LHCN-M2 (cell line): Measurements from ENCODE around the gene APC2. TPM values are rescaled to one million over a fixed set of nuclear protein-coding genes. Genes with fewer than 3 reads are reported as not detected.

Experiments
- DNase-seq: peaks from one replicate; pipeline ENCODE4 v3.0.0-alpha.2; 2012; ENCODE audit warnings: low read depth
- polyA plus RNA-seq: library from polyadenylated mRNA; unstranded; fragments of >200 nt; gene quantifications from one replicate; pipeline ENCODE4 v1.2.1, GENCODE V29; 2012; ENCODE audit warnings: missing spikeins
- total RNA-seq: library from RNA; depleted of rRNA; stranded (reverse); fragments of >200 nt; gene quantifications from 2 replicates; pipeline ENCODE4 v1.2.3, GENCODE V29; 2014; rRNA removed

APC2 gene
- total RNA-seq: 0.11 and 0.64 TPM in 2 replicates
- polyA plus RNA-seq: 0.41 TPM

DNA sequence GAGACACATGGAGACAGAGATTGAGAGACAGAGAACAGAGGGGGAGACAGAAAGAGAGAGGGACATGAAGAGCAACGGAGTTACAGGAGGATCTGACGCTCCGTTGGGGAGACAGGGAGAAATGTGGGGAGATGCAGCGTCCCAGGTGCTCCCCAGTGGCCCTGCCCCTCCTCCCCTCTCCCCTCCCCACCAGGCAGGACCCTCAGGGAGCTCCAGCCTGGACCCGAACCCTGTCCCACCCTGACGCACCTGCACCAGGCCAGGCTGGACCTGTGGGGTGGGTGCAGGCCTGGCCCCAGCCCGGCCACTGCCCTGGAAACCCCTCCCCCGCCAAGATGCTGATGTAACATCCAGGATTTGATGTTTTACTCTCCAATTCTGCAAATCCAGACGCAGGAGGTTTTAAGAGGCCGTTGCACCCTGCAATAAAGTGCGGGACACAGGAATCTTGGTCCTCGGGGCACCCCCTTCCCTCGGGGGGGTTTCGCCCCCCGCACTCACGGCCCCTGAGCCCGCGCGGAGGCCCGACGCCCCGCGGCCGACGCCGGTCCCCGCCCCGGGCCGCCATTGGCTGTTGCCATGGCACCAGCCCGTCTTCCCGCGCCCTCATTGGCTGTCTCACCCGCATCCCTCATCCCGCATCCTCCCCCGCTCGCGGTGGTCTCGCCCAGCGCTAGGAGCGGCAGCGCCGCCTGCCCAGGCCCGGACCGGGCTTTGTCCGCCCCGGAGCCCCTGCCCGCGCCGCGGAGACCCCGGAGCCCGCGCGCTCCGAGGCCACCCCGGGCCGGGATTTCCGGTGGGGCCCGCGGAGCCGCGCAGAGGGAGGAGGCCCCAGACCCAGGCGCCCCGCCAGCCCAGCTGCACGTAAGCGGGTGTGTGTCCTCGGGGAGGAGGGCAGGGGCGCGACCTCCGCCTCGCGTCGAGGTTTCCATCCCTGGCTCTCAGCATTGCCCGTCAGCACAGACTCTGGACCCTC lies at the start of gene APC2:
Gene APC2, plus strand, starts transcription at position 655 of the 976 bp plus-strand sequence. CDS start 2,881 bp downstream, outside the sequence.
- DNase-seq: no peak

GRCh38 chr19:1400281-1401137 lies 49.4 kb upstream of the APC2 start:
- DNase-seq: peak; percentile 60

GRCh38 chr19:1401138-1401888 lies 48.6 kb upstream of the APC2 start, which contains the start of gene GAMT:
Gene GAMT (minus strand): TSS chr19:1401542. CDS start chr19:1401476, 66 bp downstream.
- DNase-seq: peak; percentile 36

DNA sequence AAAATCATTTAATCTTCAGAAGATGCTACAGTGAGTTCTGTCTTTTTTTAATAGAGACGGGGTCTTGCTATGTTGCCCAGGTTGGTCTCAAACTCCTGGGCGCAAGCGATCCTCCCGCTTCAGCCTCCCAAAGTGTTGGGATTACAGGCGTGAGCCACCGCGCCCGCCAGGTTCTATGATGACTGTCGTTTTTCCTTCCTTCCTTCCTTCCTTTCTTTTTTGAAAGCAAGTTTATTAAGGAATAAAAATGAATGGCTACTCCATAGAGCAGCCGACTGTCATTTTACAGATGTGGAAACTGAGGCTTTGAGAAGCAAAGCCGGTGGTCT lies 48.1 kb upstream of the APC2 start:
- no peak for DNase-seq

DNA sequence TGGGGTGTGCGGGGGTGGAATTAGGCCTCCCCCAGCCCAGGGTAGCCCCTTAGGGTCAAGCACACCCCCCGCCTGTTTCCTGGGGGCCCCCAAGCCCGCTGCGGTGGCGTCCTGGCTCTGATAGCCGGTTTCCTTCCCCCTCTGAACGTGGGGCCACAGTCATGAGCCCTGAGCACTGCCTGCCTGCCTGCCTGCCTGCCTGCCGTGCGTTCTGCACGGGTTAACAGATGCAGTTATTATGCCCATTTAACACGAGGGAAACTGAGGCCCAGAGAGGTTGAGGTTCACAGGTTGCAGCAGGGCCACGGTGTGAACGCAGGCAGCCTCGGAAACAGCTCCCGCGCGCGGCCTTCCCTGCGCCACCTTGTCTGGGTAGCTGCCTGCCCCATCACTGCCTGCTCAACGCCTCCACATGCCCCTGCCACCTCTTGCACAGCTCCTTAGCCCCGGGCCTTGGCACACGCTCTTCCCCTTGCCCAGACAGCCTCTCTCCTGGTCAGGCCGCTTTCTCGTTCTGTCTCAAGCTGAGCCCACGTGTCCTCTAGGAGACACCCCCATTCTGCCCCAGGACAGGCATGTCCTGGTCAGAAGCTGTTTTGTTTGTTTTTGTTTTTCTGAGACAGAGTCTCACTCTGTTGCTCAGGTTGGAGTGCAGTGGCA lies 47.4 kb upstream of the APC2 start:
- no peak for DNase-seq

DNA sequence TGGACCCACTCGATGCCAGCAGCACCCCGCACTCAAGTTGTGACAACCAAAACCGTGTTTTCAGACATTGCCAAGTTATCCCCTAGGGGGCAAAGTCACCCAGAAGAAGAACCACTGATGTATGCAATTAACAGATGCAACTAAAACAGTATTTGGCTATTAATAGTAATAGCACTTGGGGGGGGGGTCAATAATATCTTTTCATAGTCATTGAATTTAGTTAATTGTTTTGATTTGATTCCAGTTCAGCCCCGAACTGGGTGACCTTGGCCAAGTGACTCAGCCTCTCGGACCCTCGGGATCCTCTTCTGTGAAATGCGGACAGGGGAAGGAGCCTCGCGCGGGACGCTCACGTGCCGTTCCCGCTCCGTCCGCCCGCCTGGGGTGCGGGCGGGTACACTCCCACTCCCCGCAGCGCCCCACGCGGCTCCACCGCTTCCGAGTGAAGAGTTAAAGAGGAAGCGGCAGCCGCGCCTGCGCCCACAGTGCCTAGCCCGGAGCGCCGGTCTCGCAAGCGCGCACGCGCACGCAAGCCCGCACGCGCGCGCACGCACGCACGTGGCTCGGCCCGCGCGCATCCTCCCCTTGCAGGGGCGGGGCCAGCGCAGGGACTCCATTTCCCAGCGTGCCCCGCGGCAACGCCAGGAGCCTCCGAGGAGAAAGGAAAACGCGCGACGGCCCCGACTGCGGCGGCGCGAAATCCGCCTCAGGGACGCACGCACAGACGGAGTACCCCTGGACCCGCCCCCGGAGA lies 43.0 kb upstream of the APC2 start:
- peak; percentile 98 for DNase-seq

DNA sequence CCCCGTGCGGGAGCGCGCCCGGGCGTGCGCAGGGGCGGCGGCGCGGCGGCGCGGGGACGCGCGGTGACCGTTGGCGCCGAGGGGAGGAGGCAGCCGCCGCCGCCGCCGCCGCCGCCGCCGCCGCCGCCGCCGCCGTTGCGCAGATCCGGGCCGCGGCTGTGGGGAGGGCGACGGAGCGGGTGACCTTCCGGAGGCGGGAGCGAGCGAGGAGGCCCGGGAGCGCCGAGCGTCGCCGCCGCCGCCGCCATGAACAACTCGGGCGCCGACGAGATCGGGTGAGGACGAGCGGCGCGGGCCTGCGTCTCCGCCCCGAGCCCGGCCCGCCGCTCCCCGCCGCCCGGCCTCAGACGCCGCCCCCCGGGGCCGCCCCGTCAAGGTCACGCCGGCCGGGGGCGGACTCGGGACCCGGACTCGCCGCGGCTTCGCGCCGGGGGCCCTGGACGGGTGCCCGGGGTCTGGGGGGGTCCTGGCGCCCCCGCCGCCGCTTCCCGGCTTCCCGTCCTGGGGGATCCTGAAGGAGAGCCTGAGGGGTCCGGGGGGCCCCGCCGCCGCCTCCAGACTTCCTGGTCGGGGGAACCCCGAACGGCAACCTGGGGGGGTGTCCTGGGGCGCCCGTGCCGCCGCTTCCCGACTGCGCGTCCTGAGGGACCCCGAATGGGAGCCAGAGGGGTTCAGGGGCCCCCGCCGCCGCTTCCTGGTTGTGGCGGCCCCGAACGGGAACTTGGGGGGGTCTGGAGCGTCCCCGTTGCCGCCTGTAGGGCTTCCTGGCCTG lies 42.2 kb upstream of the APC2 start, which contains the start of gene DAZAP1:
Gene DAZAP1, plus strand, starts transcription at position 59 of the 772 bp plus-strand sequence. Its CDS starts 188 bp downstream, at position 247.
- DNase-seq: no peak

DNA sequence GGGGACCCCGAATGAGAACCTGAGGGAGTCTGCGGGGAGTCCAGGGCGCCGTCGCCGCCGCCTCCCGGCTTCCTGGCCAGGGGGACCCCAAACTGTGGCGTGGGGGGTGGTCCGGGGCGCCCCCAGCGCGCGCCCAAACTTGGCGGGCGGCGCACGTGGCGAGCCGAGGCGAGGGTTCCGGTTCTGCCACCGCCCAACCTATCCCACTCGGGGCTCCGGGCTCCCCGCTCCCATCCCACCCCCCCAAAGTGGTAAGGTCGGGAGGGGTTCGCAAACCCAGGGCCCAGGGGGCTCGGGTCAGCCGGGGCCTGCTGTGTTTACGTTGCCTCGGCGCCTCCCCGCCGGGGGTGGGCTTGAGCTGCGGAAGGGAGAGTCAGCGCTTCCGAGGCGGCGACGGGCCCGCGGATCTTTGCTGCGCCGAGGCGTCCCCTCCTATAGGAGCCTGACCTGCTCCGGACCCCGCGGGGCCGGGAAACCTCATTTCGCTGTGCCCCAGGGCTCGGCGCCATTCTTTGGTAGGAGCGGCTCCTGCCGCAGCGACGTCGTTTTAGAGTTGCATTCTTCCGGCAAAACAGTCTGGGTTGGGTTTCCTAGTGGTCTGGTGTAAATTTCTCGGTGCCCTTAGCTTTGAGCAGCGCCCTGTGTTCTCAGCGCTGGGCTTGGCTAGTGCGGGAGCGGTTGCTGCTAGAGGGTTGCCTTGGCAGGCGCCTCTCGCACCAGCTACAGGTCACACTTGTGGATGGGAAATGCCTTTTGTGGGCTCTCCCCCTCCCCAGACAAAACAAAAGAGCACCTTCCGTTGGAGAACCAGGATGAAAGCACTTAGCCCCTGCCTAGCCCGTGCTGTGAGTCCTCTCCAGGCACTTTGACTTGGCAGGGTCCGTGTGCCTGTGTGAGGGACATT lies 41.4 kb upstream of the APC2 start:
- DNase-seq: peak; percentile 55

DNA sequence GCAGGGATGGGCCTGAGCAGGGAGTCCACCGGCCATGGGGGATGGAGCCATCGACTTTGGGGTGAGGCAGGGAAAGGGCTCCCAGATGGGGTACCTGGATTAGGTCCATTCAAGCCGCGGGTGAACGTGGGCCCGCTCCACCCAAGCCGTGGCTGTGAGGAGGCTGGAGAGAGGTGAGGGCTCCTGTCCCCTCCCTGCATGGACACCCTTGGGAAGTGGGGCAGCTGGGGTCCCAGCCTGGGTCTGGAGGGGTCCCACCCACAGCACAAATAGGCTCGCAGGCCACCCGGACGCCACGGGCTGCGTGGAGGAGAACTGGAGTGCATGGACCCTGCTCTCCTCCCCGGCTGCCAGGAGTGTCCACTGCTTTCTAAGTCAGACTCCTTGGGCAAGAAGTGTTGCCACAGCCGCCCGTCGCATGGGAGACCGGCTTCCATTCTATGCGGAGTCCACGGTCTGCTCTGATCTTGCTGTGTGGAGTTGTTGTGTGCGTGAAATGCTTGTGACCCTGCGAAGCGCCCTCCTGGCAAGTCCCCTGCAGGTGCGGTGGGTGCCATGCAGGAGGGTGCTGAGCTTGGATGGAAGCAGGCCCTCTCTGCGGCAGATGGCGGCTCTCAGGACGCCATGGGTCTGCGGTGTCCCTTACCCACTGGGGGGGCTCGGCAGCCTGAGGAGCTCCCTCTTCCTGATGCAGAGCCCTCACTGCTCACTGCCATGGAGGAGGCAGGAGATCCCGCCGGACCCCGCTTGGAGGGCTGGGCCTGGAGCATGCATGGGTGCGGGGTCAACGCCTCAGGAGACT lies 40.5 kb upstream of the APC2 start:
- DNase-seq: no peak

- peak; percentile 56 for DNase-seq
Observed at GRCh38 chr19:1410136-1410786, 39.7 kb upstream of the APC2 start.

DNA sequence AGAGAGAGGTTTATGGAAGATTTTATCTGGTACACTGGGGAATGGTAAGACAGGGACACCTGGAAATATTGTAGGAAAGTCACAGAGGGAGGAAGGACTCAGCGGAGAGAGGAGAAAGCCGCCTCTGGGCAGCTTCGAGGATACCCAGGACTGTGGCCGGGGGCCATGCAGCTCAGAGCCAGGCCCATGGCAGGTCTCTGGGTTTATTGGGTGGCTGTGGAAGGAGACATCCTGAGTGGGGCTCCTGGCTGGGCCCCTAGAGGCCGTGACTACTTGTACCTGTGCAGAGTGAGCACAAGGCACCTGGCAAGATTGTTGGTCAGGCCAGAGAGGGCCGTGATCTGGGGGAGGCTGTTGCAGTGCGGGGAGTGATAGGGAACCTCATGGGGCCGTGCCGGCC lies 39.1 kb upstream of the APC2 start:
- DNase-seq: no peak

- DNase-seq: peak; percentile 69
Observed at GRCh38 chr19:1411255-1412191, 38.4 kb upstream of the APC2 start.

DNA sequence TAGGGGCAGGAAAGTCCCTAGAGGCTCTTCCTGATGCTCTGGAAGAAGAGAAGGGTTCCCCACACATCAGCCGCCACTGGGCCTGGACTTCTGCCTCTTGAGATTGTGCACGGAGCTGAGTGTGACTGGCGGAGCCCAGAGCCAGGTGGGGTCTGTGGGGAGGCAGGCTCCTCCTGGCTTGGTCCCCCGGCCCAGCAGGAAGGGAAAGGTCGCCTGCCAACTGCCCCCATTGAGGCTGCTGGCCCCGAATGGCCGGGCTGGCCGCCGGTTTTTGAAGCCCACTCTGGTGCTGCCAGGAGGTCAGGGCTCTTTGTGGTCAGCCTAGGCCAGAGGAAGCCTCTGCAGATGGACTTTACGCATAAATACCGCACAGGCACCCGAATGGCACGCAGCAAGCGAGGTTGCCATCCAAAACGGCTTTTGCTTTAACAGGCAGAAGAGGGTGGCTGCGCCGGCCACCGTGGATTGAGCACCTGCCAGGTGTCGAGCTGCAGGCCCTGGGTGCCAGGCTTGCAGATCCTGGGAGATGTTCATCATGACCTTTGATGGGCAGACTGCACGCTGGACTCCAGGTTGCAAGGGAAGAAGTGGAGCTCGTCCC lies 37.5 kb upstream of the APC2 start:
- DNase-seq: no peak

DNA sequence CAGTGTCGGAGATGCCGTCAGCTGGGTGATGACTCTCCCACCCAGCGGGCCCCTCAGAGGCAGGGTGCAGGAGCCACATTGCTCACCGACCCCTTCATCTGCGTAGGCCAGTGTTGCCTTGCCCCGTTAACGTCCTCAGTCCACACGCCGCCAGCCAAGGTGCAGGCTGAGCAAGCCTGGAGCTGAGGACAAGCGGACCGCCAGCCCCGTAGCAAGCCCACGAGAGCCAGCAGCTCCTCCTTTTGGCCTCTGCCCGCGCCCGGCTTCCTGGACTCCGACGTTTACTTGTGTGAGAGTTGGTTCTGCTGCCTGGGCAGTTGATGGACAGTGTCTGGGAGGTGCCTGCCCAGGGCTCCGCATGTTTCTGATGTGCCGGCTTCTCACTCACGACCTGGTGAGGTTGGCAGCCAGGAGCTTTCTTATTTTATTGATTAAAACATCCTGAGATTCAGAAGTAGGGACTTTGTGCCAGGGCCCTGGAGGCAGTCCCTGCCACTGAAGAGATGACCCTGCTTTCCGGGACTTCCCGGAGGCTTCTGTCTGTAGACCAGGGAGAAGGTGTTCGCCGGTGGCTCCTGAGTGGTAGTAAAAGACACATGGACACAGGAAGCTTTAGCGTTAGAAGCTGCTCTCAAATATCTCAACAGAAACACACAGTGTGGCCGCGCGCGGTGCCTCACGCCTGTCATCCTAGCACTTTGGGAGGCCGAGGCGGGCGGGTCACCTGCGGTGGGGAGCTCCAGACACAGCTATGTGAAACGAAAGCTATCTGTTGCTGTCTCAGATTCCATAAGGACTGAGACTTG lies 36.7 kb upstream of the APC2 start:
- DNase-seq: no peak
